Urothelium cell line (cell line): ENCODE measurements around the gene PLPP1.
"Not testable (repeated sequence)": the region's sequence is repeated elsewhere in the genome, so short reads cannot be mapped to it uniquely, and the experiment has no call there.

Experiments used
- DNase-seq: peaks from one replicate; pipeline ENCODE4 v3.0.0; 2011; ENCODE audit warnings: low spot score, mixed read lengths
- FAIRE-seq: peaks from 2 replicates; lab custom pipeline; 2011; peaks lifted over from hg19 to GRCh38; lab: Jason Lieb, UNC

The PLPP1 gene

GRCh38 chr5:55546947-55547346, 12.2 kb upstream of the PLPP1 start:
- DNase-seq (no peak), FAIRE-seq (peak; percentile 13)

GRCh38 chr5:55544341-55544740, 9.6 kb upstream of the PLPP1 start:
- DNase-seq (no peak), FAIRE-seq (no peak)

- FAIRE-seq = no peak
Observed at GRCh38 chr5:55541056-55541635, 6.4 kb upstream of the PLPP1 start.

GRCh38 chr5:55540525-55540924, 5.8 kb upstream of the PLPP1 start:
- FAIRE-seq = no peak
- DNase-seq = no peak

More at GRCh38 chr5:55541056-55541635, 6.4 kb upstream of the PLPP1 start:
- no peak for DNase-seq

- FAIRE-seq (no peak), DNase-seq (no peak)
Observed at GRCh38 chr5:55540024-55540423, 5.3 kb upstream of the PLPP1 start.

GRCh38 chr5:55538661-55539060, 3.9 kb upstream of the PLPP1 start:
- FAIRE-seq = no peak

GRCh38 chr5:55537315-55537714, 2.6 kb upstream of the PLPP1 start:
- DNase-seq, FAIRE-seq: not testable (repeated sequence)

More at GRCh38 chr5:55538661-55539060, 3.9 kb upstream of the PLPP1 start:
- DNase-seq = no peak

- DNase-seq (no peak), FAIRE-seq (no peak)
Observed at GRCh38 chr5:55535199-55535905, 588 bp upstream of the PLPP1 start.

GRCh38 chr5:55533521-55534435, 986 bp downstream of the PLPP1 start:
- DNase-seq (peak; percentile 57), FAIRE-seq (peak; percentile 9)

- FAIRE-seq (no peak), DNase-seq (no peak)
Observed at GRCh38 chr5:55530669-55531068, 4.1 kb downstream of the PLPP1 start.

GRCh38 chr5:55524816-55525215, 9.9 kb downstream of the PLPP1 start:
- FAIRE-seq (no peak), DNase-seq (no peak)

- FAIRE-seq (no peak), DNase-seq (no peak)
Observed at GRCh38 chr5:55523293-55523692, 11.5 kb downstream of the PLPP1 start.

GRCh38 chr5:55521881-55522280, 12.9 kb downstream of the PLPP1 start:
- DNase-seq = no peak

GRCh38 chr5:55520117-55520839, 14.5 kb downstream of the PLPP1 start:
- DNase-seq (no peak), FAIRE-seq (no peak)

More at GRCh38 chr5:55521881-55522280, 12.9 kb downstream of the PLPP1 start:
- FAIRE-seq = no peak

GRCh38 chr5:55518831-55519390, 15.9 kb downstream of the PLPP1 start:
- DNase-seq (no peak), FAIRE-seq (no peak)

GRCh38 chr5:55517804-55518203, 17.0 kb downstream of the PLPP1 start:
- DNase-seq (no peak), FAIRE-seq (no peak)

- no peak for DNase-seq
- no peak for FAIRE-seq
Observed at GRCh38 chr5:55511010-55511409, 23.8 kb downstream of the PLPP1 start.

GRCh38 chr5:55510523-55510880, 24.3 kb downstream of the PLPP1 start:
- DNase-seq (no peak), FAIRE-seq (no peak)

GRCh38 chr5:55509796-55510522, 24.8 kb downstream of the PLPP1 start:
- FAIRE-seq (no peak), DNase-seq (no peak)

- FAIRE-seq (no peak), DNase-seq (no peak)
Observed at GRCh38 chr5:55509097-55509496, 25.7 kb downstream of the PLPP1 start.
